ENCODE results near the gene RNF126. TPM values are rescaled to one million over a fixed set of nuclear protein-coding genes. Genes with fewer than 3 reads are reported as not detected.
"Not testable (repeated sequence)": the region's sequence is repeated elsewhere in the genome, so short reads cannot be mapped to it uniquely, and the experiment has no call there.

Gene RNF126
- total RNA-seq, 1 donor from 2014 or later: 31.4 TPM

GRCh38 chr19:634975-635652 lies 27.9 kb downstream of the RNF126 start:
- intact Hi-C loops (cut with DNase I): no loop called here
- DNase-seq (ENCODE audit: low spot score): no peak

- no peak for DNase-seq (ENCODE audit: low spot score)
Observed at GRCh38 chr19:633786-634639, 29.0 kb downstream of the RNF126 start.

GRCh38 chr19:633068-633785 lies 29.8 kb downstream of the RNF126 start, which contains the start of gene POLRMT:
Gene POLRMT, minus strand, starts transcription at chr19:633537. Its CDS starts 25 bp downstream, at chr19:633512.
- intact Hi-C loops (cut with DNase I): no loop called here
- peak; percentile 98 for DNase-seq (ENCODE audit: low spot score)

More at GRCh38 chr19:633786-634639, 29.0 kb downstream of the RNF126 start:
- intact Hi-C loops (cut with DNase I): no loop called here

- intact Hi-C loops (cut with DNase I): no loop called here
- DNase-seq (ENCODE audit: low spot score): no peak
Observed at GRCh38 chr19:632579-633067, 30.4 kb downstream of the RNF126 start.

- intact Hi-C loops (cut with DNase I): no loop called here
- no peak for DNase-seq (ENCODE audit: low spot score)
Observed at GRCh38 chr19:629961-630714, 32.9 kb downstream of the RNF126 start.

- intact Hi-C loops (cut with DNase I); DNase-seq (ENCODE audit: low spot score): not testable (repeated sequence)
Observed at GRCh38 chr19:629515-629914, 33.5 kb downstream of the RNF126 start.

- DNase-seq (ENCODE audit: low spot score): no peak
- intact Hi-C loops (cut with DNase I): no loop called here
Observed at GRCh38 chr19:628168-628567, 34.8 kb downstream of the RNF126 start.

- DNase-seq (ENCODE audit: low spot score); intact Hi-C loops (cut with DNase I): not testable (repeated sequence)
Observed at GRCh38 chr19:626566-626965, 36.4 kb downstream of the RNF126 start.

- intact Hi-C loops (cut with DNase I): no loop called here
- DNase-seq (ENCODE audit: low spot score): no peak
Observed at GRCh38 chr19:625257-625656, 37.8 kb downstream of the RNF126 start.

- intact Hi-C loops (cut with DNase I): no loop called here
- no peak for DNase-seq (ENCODE audit: low spot score)
Observed at GRCh38 chr19:624433-625109, 38.4 kb downstream of the RNF126 start.

GRCh38 chr19:623974-624373 lies 39.0 kb downstream of the RNF126 start:
- DNase-seq (ENCODE audit: low spot score): no peak
- intact Hi-C loops (cut with DNase I): no loop called here

GRCh38 chr19:623175-623916 lies 39.7 kb downstream of the RNF126 start:
- DNase-seq (ENCODE audit: low spot score): no peak
- intact Hi-C loops (cut with DNase I): no loop called here

- intact Hi-C loops (cut with DNase I): no loop called here
- DNase-seq (ENCODE audit: low spot score): no peak
Observed at GRCh38 chr19:622666-623065, 40.3 kb downstream of the RNF126 start.

- intact Hi-C loops (cut with DNase I): no loop called here
- no peak for DNase-seq (ENCODE audit: low spot score)
Observed at GRCh38 chr19:621819-622218, 41.2 kb downstream of the RNF126 start.

GRCh38 chr19:621191-621590 lies 41.8 kb downstream of the RNF126 start:
- intact Hi-C loops (cut with DNase I); DNase-seq (ENCODE audit: low spot score): not testable (repeated sequence)

GRCh38 chr19:620166-620862 lies 42.7 kb downstream of the RNF126 start:
- no peak for DNase-seq (ENCODE audit: low spot score)
- intact Hi-C loops (cut with DNase I): no loop called here

GRCh38 chr19:619286-620002 lies 43.6 kb downstream of the RNF126 start:
- intact Hi-C loops (cut with DNase I): no loop called here
- DNase-seq (ENCODE audit: low spot score): no peak
